ENCODE measurements around the gene ABHD15.

The ABHD15 gene

GRCh38 chr17:29566473-29567303 lies at the start of gene ABHD15:
TSS of gene ABHD15 (minus strand) at chr17:29567037. CDS start at chr17:29566966, 71 bp downstream.
- DNase-seq (ENCODE audit: low spot score in 2 of 2) (peak; percentile 45 to 49), ATAC-seq (replicated peaks; ENCODE audit: extremely low read depth, poor library complexity, severe bottlenecking) (peak; percentile 42)
- Mint-ChIP-seq H3K4me3 (peak within 1 kb of the TSS; percentile 97), H3K36me3 (ENCODE audit: insufficient read depth) (peaks cover 22% of the 10 kb centered on the region), H3K4me1 (peaks cover 50% of the 10 kb centered on the region), H3K9me3 (no peaks in the 10 kb centered on the region), H3K27ac (ENCODE audit: low read depth) (peak within 1 kb of the TSS; percentile 93), H3K27me3 (no peaks in the 10 kb centered on the region)

GRCh38 chr17:29615492-29616299 lies 48.9 kb upstream of the ABHD15 start:
- peak; percentile 58 for ATAC-seq (replicated peaks; ENCODE audit: extremely low read depth, poor library complexity, severe bottlenecking)
- H3K27me3 Mint-ChIP-seq = no peaks in the 10 kb centered on the region

GRCh38 chr17:29615048-29615385 lies 48.2 kb upstream of the ABHD15 start:
- H3K4me1 Mint-ChIP-seq = peaks cover 41% of the 10 kb centered on the region
- H3K4me3 Mint-ChIP-seq = peak overlapping the region; percentile 85
- no peaks in the 10 kb centered on the region for H3K9me3 Mint-ChIP-seq
- ATAC-seq (replicated peaks; ENCODE audit: extremely low read depth, poor library complexity, severe bottlenecking) = peak; percentile 58
- H3K27me3 Mint-ChIP-seq = no peaks in the 10 kb centered on the region
- DNase-seq (ENCODE audit: low spot score in 2 of 2) = peak; percentile 57 to 73
- H3K27ac Mint-ChIP-seq (ENCODE audit: low read depth) = peak overlapping the region; percentile 57
- peaks cover 2% of the 10 kb centered on the region for H3K36me3 Mint-ChIP-seq (ENCODE audit: insufficient read depth)

More at GRCh38 chr17:29615492-29616299, 48.9 kb upstream of the ABHD15 start:
- H3K27ac Mint-ChIP-seq (ENCODE audit: low read depth) = peak overlapping the region; percentile 57
- H3K36me3 Mint-ChIP-seq (ENCODE audit: insufficient read depth) = peaks cover 4% of the 10 kb centered on the region
- H3K4me3 Mint-ChIP-seq = peak overlapping the region; percentile 85
- peak; percentile 69 to 77 for DNase-seq (ENCODE audit: low spot score in 2 of 2)
- H3K9me3 Mint-ChIP-seq = no peaks in the 10 kb centered on the region
- peaks cover 41% of the 10 kb centered on the region for H3K4me1 Mint-ChIP-seq

- H3K27me3 Mint-ChIP-seq = no peaks in the 10 kb centered on the region
- peak overlapping the region; percentile 57 for H3K27ac Mint-ChIP-seq (ENCODE audit: low read depth)
- H3K36me3 Mint-ChIP-seq (ENCODE audit: insufficient read depth) = peaks cover 2% of the 10 kb centered on the region
- H3K4me3 Mint-ChIP-seq = peak overlapping the region; percentile 85
- ATAC-seq (replicated peaks; ENCODE audit: extremely low read depth, poor library complexity, severe bottlenecking) = no peak
- no peak for DNase-seq (ENCODE audit: low spot score in 2 of 2)
- H3K9me3 Mint-ChIP-seq = no peaks in the 10 kb centered on the region
- H3K4me1 Mint-ChIP-seq = peaks cover 41% of the 10 kb centered on the region
These were observed 47.7 kb upstream of the ABHD15 start for GRCh38 chr17:29614349-29615047.

- ATAC-seq (replicated peaks; ENCODE audit: extremely low read depth, poor library complexity, severe bottlenecking) = no peak
- no peak overlapping the region for H3K27ac Mint-ChIP-seq (ENCODE audit: low read depth)
- H3K4me3 Mint-ChIP-seq = peak overlapping the region; percentile 85
- peaks cover 41% of the 10 kb centered on the region for H3K4me1 Mint-ChIP-seq
- peaks cover 2% of the 10 kb centered on the region for H3K36me3 Mint-ChIP-seq (ENCODE audit: insufficient read depth)
- H3K9me3 Mint-ChIP-seq = no peaks in the 10 kb centered on the region
- DNase-seq (ENCODE audit: low spot score in 2 of 2) = no peak
- no peaks in the 10 kb centered on the region for H3K27me3 Mint-ChIP-seq
These were observed 47.0 kb upstream of the ABHD15 start for GRCh38 chr17:29613856-29614255.

- Mint-ChIP-seq H3K4me3 (peak overlapping the region; percentile 85), H3K27ac (ENCODE audit: low read depth) (no peak overlapping the region), H3K9me3 (no peaks in the 10 kb centered on the region), H3K27me3 (no peaks in the 10 kb centered on the region), H3K36me3 (ENCODE audit: insufficient read depth) (peaks cover 2% of the 10 kb centered on the region), H3K4me1 (peaks cover 40% of the 10 kb centered on the region)
- ATAC-seq (replicated peaks; ENCODE audit: extremely low read depth, poor library complexity, severe bottlenecking) = no peak
- peak; percentile 83 to 95 for DNase-seq (ENCODE audit: low spot score in 2 of 2)
These were observed 46.6 kb upstream of the ABHD15 start for GRCh38 chr17:29613352-29613837.

- no peak for ATAC-seq (replicated peaks; ENCODE audit: extremely low read depth, poor library complexity, severe bottlenecking)
- Mint-ChIP-seq H3K36me3 (ENCODE audit: insufficient read depth) (peaks cover 2% of the 10 kb centered on the region), H3K9me3 (no peaks in the 10 kb centered on the region), H3K27me3 (no peaks in the 10 kb centered on the region), H3K4me3 (peak overlapping the region; percentile 27), H3K4me1 (peaks cover 36% of the 10 kb centered on the region), H3K27ac (ENCODE audit: low read depth) (no peak overlapping the region)
- DNase-seq (ENCODE audit: low spot score in 2 of 2) = no peak
These were observed 45.8 kb upstream of the ABHD15 start for GRCh38 chr17:29612404-29613280.

- no peaks in the 10 kb centered on the region for H3K9me3 Mint-ChIP-seq
These were observed 45.2 kb upstream of the ABHD15 start for GRCh38 chr17:29612094-29612403.

GRCh38 chr17:29611351-29612093 lies 44.7 kb upstream of the ABHD15 start:
- H3K27me3 Mint-ChIP-seq = no peaks in the 10 kb centered on the region
- DNase-seq (ENCODE audit: low spot score in 2 of 2) (no peak), ATAC-seq (replicated peaks; ENCODE audit: extremely low read depth, poor library complexity, severe bottlenecking) (no peak)
- no peak overlapping the region for H3K4me3 Mint-ChIP-seq
- H3K27ac Mint-ChIP-seq (ENCODE audit: low read depth) = no peak overlapping the region
- peaks cover 2% of the 10 kb centered on the region for H3K36me3 Mint-ChIP-seq (ENCODE audit: insufficient read depth)
- peaks cover 26% of the 10 kb centered on the region for H3K4me1 Mint-ChIP-seq
- no peaks in the 10 kb centered on the region for H3K9me3 Mint-ChIP-seq

More at GRCh38 chr17:29612094-29612403, 45.2 kb upstream of the ABHD15 start:
- ATAC-seq (replicated peaks; ENCODE audit: extremely low read depth, poor library complexity, severe bottlenecking) (no peak), DNase-seq (ENCODE audit: low spot score in 2 of 2) (no peak)
- H3K27me3 Mint-ChIP-seq = no peaks in the 10 kb centered on the region
- H3K27ac Mint-ChIP-seq (ENCODE audit: low read depth) = no peak overlapping the region
- peaks cover 2% of the 10 kb centered on the region for H3K36me3 Mint-ChIP-seq (ENCODE audit: insufficient read depth)
- H3K4me3 Mint-ChIP-seq = no peak overlapping the region
- H3K4me1 Mint-ChIP-seq = peaks cover 31% of the 10 kb centered on the region

GRCh38 chr17:29610395-29610794 lies 43.6 kb upstream of the ABHD15 start:
- H3K36me3 Mint-ChIP-seq (ENCODE audit: insufficient read depth) = no peaks in the 10 kb centered on the region
- ATAC-seq (replicated peaks; ENCODE audit: extremely low read depth, poor library complexity, severe bottlenecking) (no peak), DNase-seq (ENCODE audit: low spot score in 2 of 2) (no peak)
- no peak overlapping the region for H3K27ac Mint-ChIP-seq (ENCODE audit: low read depth)
- no peak overlapping the region for H3K4me3 Mint-ChIP-seq
- H3K27me3 Mint-ChIP-seq = no peaks in the 10 kb centered on the region
- H3K4me1 Mint-ChIP-seq = peaks cover 15% of the 10 kb centered on the region
- H3K9me3 Mint-ChIP-seq = no peaks in the 10 kb centered on the region

GRCh38 chr17:29608986-29609385 lies 42.1 kb upstream of the ABHD15 start:
- no peaks in the 10 kb centered on the region for H3K9me3 Mint-ChIP-seq
- no peak overlapping the region for H3K27ac Mint-ChIP-seq (ENCODE audit: low read depth)
- H3K27me3 Mint-ChIP-seq = no peaks in the 10 kb centered on the region
- H3K4me3 Mint-ChIP-seq = no peak overlapping the region
- no peak for ATAC-seq (replicated peaks; ENCODE audit: extremely low read depth, poor library complexity, severe bottlenecking)
- H3K36me3 Mint-ChIP-seq (ENCODE audit: insufficient read depth) = no peaks in the 10 kb centered on the region
- DNase-seq (ENCODE audit: low spot score in 2 of 2) = no peak
- H3K4me1 Mint-ChIP-seq = peaks cover 4% of the 10 kb centered on the region

Measured in central memory CD8-positive, alpha-beta T cell (primary cell).